IMR-90 (cell line): ENCODE measurements around the gene TECPR2. TPM values are rescaled to one million over a fixed set of nuclear protein-coding genes. Genes with fewer than 3 reads are reported as not detected.

Experiments used
- ATAC-seq: fragments of 200-7000 bp; cut with Tn5 transposase; 2 replicates; pipeline ENCODE4 v1.9.1; 2020; ENCODE audit warnings: low read depth, mild to moderate bottlenecking, moderate library complexity
- BruUV-seq: library from RNA; stranded (reverse); fragments of 400-500 nt; replicated peaks from 2 replicates; lab custom pipeline; 2021; lab: Mats Ljungman, UMichigan
- CTCF ChIA-PET: fragments of 300-600 bp; formaldehyde crosslinking; extraction: SDS; loops from one replicate; lab custom pipeline; 2021; ENCODE audit warnings: antibody characterized with exemption; lab: Yijun Ruan, JAX
- POLR2A ChIA-PET: fragments of 300-600 bp; sonication (Branson Sonifier 250); formaldehyde crosslinking; loops from one replicate; lab custom pipeline; 2022; ENCODE audit warnings: antibody characterized with exemption; ENCODE audit not compliant: unreplicated experiment; lab: Charles Lee
- DNase-seq: peaks from one replicate; pipeline ENCODE4 v3.0.0; 2013
- H2AFZ ChIP-seq: replicated peaks from 2 replicates; pipeline ENCODE3; 2013; ENCODE audit warnings: low read length, mild to moderate bottlenecking; ENCODE audit not compliant: poor library complexity
- H2AK5ac ChIP-seq: 2 replicates; pipeline ENCODE4 v1.6.1; 2013; ENCODE audit warnings: low read depth, low read length, inconsistent platforms
- H2AK9ac ChIP-seq: replicated peaks from 2 replicates; pipeline ENCODE3; 2013; ENCODE audit warnings: mild to moderate bottlenecking, low read depth, low read length, moderate library complexity; ENCODE audit not compliant: poor library complexity
- H2BK120ac ChIP-seq: 2 replicates; pipeline ENCODE4 v1.6.1; 2013; ENCODE audit warnings: low read depth, low read length, inconsistent platforms
- H2BK15ac ChIP-seq: 3 replicates; pipeline ENCODE4 v1.6.1; 2013; ENCODE audit warnings: low read depth, low read length, inconsistent platforms
- H2BK20ac ChIP-seq: 2 replicates; pipeline ENCODE4 v1.6.1; 2013; ENCODE audit warnings: low read depth, mild to moderate bottlenecking, inconsistent platforms, low read length, moderate library complexity
- H2BK5ac ChIP-seq: 2 replicates; pipeline ENCODE4 v1.6.1; 2013; ENCODE audit warnings: mild to moderate bottlenecking, low read depth, low read length, inconsistent platforms; ENCODE audit not compliant: poor library complexity, severe bottlenecking
- H3K14ac ChIP-seq: replicated peaks from 2 replicates; pipeline ENCODE4 v1.6.1; 2013; ENCODE audit warnings: low read depth, low read length, inconsistent platforms
- H3K18ac ChIP-seq: 2 replicates; pipeline ENCODE4 v1.6.1; 2013; ENCODE audit warnings: low read depth, low read length, control low read depth
- H3K23ac ChIP-seq: 2 replicates; pipeline ENCODE4 v1.6.1; 2013; ENCODE audit warnings: low read depth, low read length, inconsistent platforms
- H3K27ac ChIP-seq: 2 replicates; pipeline ENCODE4 v1.5.1; 2013; ENCODE audit warnings: mild to moderate bottlenecking, control low read depth, low read length; ENCODE audit not compliant: insufficient read depth
- H3K27me3 ChIP-seq: 2 replicates; pipeline ENCODE4 v1.6.1; 2013; ENCODE audit warnings: low read length; ENCODE audit not compliant: control insufficient read depth, insufficient read depth
- H3K36me3 ChIP-seq: 2 replicates; pipeline ENCODE4 v1.6.1; 2013; ENCODE audit warnings: low read length, mixed read lengths; ENCODE audit not compliant: control insufficient read depth, insufficient read depth
- H3K4ac ChIP-seq: 2 replicates; pipeline ENCODE4 v1.6.1; 2013; ENCODE audit warnings: low read depth, low read length, inconsistent platforms
- H3K4me1 ChIP-seq: 2 replicates; pipeline ENCODE4 v1.6.1; 2013; ENCODE audit warnings: low read length, mixed read lengths; ENCODE audit not compliant: control insufficient read depth, insufficient read depth
- H3K4me2 ChIP-seq: 2 replicates; pipeline ENCODE4 v1.6.1; 2013; ENCODE audit warnings: low read depth, mild to moderate bottlenecking, control low read depth, low read length, moderate library complexity
- H3K4me3 ChIP-seq: 2 replicates; pipeline ENCODE4 v1.5.1; 2013; ENCODE audit warnings: low read depth, mild to moderate bottlenecking, control low read depth, low read length, moderate library complexity; ENCODE audit not compliant: insufficient read depth
- H3K56ac ChIP-seq: 2 replicates; pipeline ENCODE4 v1.6.1; 2013; ENCODE audit warnings: low read length, inconsistent platforms; ENCODE audit not compliant: insufficient read depth; ENCODE audit errors: extremely low read depth
- H3K79me1 ChIP-seq, 2 experiments: 2 replicates each; pipeline ENCODE4 v1.6.1; 2013; ENCODE audit warnings: low read length in 2 of 2, inconsistent platforms in 1 of 2, low read depth in 1 of 2
- H3K9ac ChIP-seq: 2 replicates; pipeline ENCODE4 v1.6.1; 2013; ENCODE audit warnings: low read depth, low read length, control low read depth
- H3K9me1 ChIP-seq: 2 replicates; pipeline ENCODE4 v1.6.1; 2013; ENCODE audit warnings: low read length, inconsistent platforms; ENCODE audit not compliant: insufficient read depth
- H3K9me3 ChIP-seq: 2 replicates; pipeline ENCODE4 v1.6.1; 2013; ENCODE audit warnings: low read length; ENCODE audit not compliant: control insufficient read depth, insufficient read depth
- H4K20me1 ChIP-seq: 2 replicates; pipeline ENCODE4 v1.6.1; 2013; ENCODE audit warnings: low read length, inconsistent platforms; ENCODE audit not compliant: insufficient read depth
- H4K5ac ChIP-seq: 2 replicates; pipeline ENCODE4 v1.6.1; 2013; ENCODE audit warnings: mild to moderate bottlenecking, low read depth, low read length, control low read depth
- H4K8ac ChIP-seq, 2 experiments: 2 replicates each; pipeline ENCODE4 v1.6.1; 2013; ENCODE audit warnings: low read depth in 2 of 2, low read length in 2 of 2, control low read depth in 1 of 2, inconsistent platforms in 1 of 2
- H4K91ac ChIP-seq: 2 replicates; pipeline ENCODE4 v1.6.1; 2013; ENCODE audit warnings: low read depth, low read length, inconsistent platforms; ENCODE audit not compliant: insufficient read depth
- BHLHE40 ChIP-seq: fragments of 150-350 bp; IDR thresholded peaks from 2 replicates; pipeline ENCODE4 v1.6.1; 2016; ENCODE audit warnings: mild to moderate bottlenecking, low read depth, low read length
- CEBPB ChIP-seq: IDR thresholded peaks from 2 replicates; pipeline ENCODE4 v1.6.1; 2012; ENCODE audit warnings: low read depth, low read length, improper control_type of control experiment
- CHD1 ChIP-seq: IDR thresholded peaks from 2 replicates; pipeline ENCODE4 v1.6.1; 2012; ENCODE audit warnings: low read depth, low read length, improper control_type of control experiment
- ELK1 ChIP-seq: fragments of 150-350 bp; IDR thresholded peaks from 2 replicates; pipeline ENCODE4 v1.6.1; 2016; ENCODE audit warnings: low read depth, mild to moderate bottlenecking, low read length, moderate library complexity, borderline replicate concordance
- FOS ChIP-seq: fragments of 150-350 bp; IDR thresholded peaks from 2 replicates; pipeline ENCODE4 v1.6.1; 2016; ENCODE audit warnings: low read depth, low read length
- MAFK ChIP-seq: IDR thresholded peaks from 2 replicates; pipeline ENCODE4 v1.6.1; 2012; ENCODE audit warnings: low read depth, low read length, improper control_type of control experiment
- MAZ ChIP-seq: IDR thresholded peaks from 2 replicates; pipeline ENCODE4 v1.6.1; 2012; ENCODE audit warnings: low read depth, mild to moderate bottlenecking, low read length, improper control_type of control experiment, moderate library complexity, borderline replicate concordance
- MXI1 ChIP-seq: IDR thresholded peaks from 2 replicates; pipeline ENCODE4 v1.6.1; 2012; ENCODE audit warnings: low read depth, mild to moderate bottlenecking, low read length, moderate library complexity, borderline replicate concordance
- NFE2L2 ChIP-seq: fragments of 150-350 bp; IDR thresholded peaks from 2 replicates; pipeline ENCODE4 v1.6.1; 2016; ENCODE audit warnings: low read depth, mild to moderate bottlenecking, low read length
- POLR2A ChIP-seq: IDR thresholded peaks from 2 replicates; pipeline ENCODE4 v1.6.1; 2012; ENCODE audit warnings: mild to moderate bottlenecking, low read depth, low read length
- RAD21 ChIP-seq: IDR thresholded peaks from 2 replicates; pipeline ENCODE4 v1.6.1; 2012; ENCODE audit warnings: low read length, improper control_type of control experiment
- RCOR1 ChIP-seq: IDR thresholded peaks from 2 replicates; pipeline ENCODE4 v1.6.1; 2012; ENCODE audit warnings: mild to moderate bottlenecking, low read length, improper control_type of control experiment; ENCODE audit not compliant: insufficient replicate concordance
- RFX5 ChIP-seq: IDR thresholded peaks from 2 replicates; pipeline ENCODE4 v1.8.0; 2012; ENCODE audit warnings: low read depth, mild to moderate bottlenecking, low read length, moderate library complexity
- SMC3 ChIP-seq: fragments of 150-350 bp; IDR thresholded peaks from 2 replicates; pipeline ENCODE4 v1.6.1; 2016; ENCODE audit warnings: low read depth, mild to moderate bottlenecking, antibody characterized with exemption, low read length, moderate library complexity
- WGBS, 2 experiments: methylation state at CpG; one replicate each; pipeline versions ENCODE4 v1.1.5 to v1.1.7; 2013; ENCODE audit warnings: missing lambda C conversion rate in 2 of 2; ENCODE audit not compliant: insufficient read length in 1 of 2; ENCODE audit errors: extremely low coverage in 2 of 2; 5-methylcytosine and 5-hydroxymethylcytosine counted together
- dilution Hi-C: fragments of 300-500 bp; cut with HindIII; formaldehyde crosslinking; loops from one replicate; pipeline ENCODE4 v1.14.3; 2018; ENCODE audit warnings: low sequenced_read_pairs; ENCODE audit not compliant: unreplicated experiment
- in situ Hi-C: fragments of 300-500 bp; cut with MboI; formaldehyde crosslinking; loops from 3 replicates; pipeline ENCODE4 v1.14.3; 2019; ENCODE audit warnings: low sequenced_read_pairs, inconsistent platforms, mixed read lengths
- intact Hi-C: fragments of 100-400 bp; cut with micrococcal nuclease; formaldehyde crosslinking; loops from 2 replicates; pipeline ENCODE4 v1.10.0; 2022
- polyA plus RNA-seq, 3 experiments: library from polyadenylated mRNA; depleted of rRNA; stranded (reverse); fragments of >200 nt; gene quantifications; 2 replicates each; pipeline ENCODE4 v1.2.3, GENCODE V29; 2012; ENCODE audit warnings: low replicate concordance in 1 of 3
- total RNA-seq: library from RNA; depleted of rRNA; stranded (reverse); fragments of >200 nt; gene quantifications from 2 replicates; pipeline ENCODE4 v1.2.3, GENCODE V29; 2012
- TF ChIP-seq, protein P1 (sequence below): conservative IDR thresholded peaks from 2 replicates; pipeline ENCODE4 v1.5.1; 2012; ENCODE audit warnings: mild to moderate bottlenecking, low read depth, low read length, improper control_type of control experiment
- TF ChIP-seq, protein P2 (sequence below): fragments of 150-350 bp; IDR thresholded peaks from 2 replicates; pipeline ENCODE4 v1.6.1; 2017; ENCODE audit warnings: mild to moderate bottlenecking, antibody characterized with exemption, low read length, low read depth

The TECPR2 gene
- total and polyA plus RNA-seq, 2 of the 4 experiments (the other 2 are of a cell fraction), result 9.5 to 11.7 TPM

DNA sequence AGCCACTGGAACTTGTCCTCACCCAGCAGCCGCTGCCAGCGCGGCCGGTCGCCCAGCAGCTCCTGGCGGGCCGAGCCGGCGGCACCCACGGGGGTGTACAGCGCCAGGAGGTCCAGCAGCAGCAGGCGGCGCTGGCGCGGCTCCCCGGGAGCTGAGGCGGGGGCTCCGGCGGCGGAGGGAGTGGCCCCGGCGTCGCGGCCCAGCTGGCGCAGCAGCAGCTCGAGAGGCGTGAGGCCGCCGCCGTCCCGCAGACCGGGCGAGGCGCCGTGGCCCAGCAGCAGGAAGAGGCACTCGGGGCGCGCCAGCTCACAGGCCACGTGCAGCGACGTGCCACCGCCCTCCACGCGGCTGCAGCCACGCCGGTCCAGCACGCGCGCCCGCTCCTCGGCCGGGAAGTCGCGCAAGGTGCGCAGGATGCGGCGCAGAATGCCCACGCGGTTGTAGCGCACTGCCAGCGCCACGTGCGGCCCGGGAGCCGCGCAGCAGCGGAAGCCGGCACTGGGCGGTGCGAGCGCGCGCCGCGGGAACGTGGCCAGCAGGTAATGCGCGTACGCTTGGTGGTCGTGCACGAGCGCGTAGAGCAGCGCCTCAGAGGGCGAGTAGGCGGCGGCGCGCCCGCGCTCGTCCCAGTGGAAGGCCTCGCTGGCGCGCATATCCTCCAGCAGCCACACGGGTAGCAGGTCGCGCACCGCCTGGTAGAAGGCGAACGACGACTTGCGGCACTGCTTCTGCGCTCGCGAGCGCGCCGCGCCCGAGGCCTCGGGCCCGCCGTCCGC, 144.5 kb downstream of the TECPR2 start:
- H2BK15ac ChIP-seq, result no peak overlapping the region
- H4K91ac ChIP-seq, result no peak overlapping the region
- H3K18ac ChIP-seq, result no peak overlapping the region
- H3K4me3 ChIP-seq, result no peak overlapping the region
- H2AFZ ChIP-seq, result no peak overlapping the region
- H2BK5ac ChIP-seq, result no peak overlapping the region
- no peaks in the 10 kb centered on the region for H3K27me3 ChIP-seq
- no peak overlapping the region for H3K4ac ChIP-seq
- ChIA-PET POLR2A (no interaction called here), CTCF (no interaction called here)
- H3K27ac ChIP-seq, result no peak overlapping the region
- BruUV-seq, result no TSS peak
- H3K79me1 ChIP-seq, result peaks cover 11 to 12% of the 10 kb centered on the region in 2 experiments
- H3K4me2 ChIP-seq, result no peak overlapping the region
- H3K9me3 ChIP-seq, result no peaks in the 10 kb centered on the region
- H3K23ac ChIP-seq, result no peak overlapping the region
- H4K5ac ChIP-seq, result no peak overlapping the region
- 87% methylated on average over 83 of the region's 115 CpGs; no CpG with 5 or more reads in 1 of the 2 experiments for WGBS, 2 experiments
- H2BK120ac ChIP-seq, result no peak overlapping the region
- no peak overlapping the region for H3K14ac ChIP-seq
- no peak overlapping the region for H3K9ac ChIP-seq
- H3K56ac ChIP-seq, result no peak overlapping the region
- H3K36me3 ChIP-seq, result peaks cover 12% of the 10 kb centered on the region
- H4K8ac ChIP-seq, result no peak overlapping the region
- no peak for TF ChIP-seq CHD1
- no peak for TF ChIP-seq BHLHE40
- no peak for TF ChIP-seq RAD21
- TF ChIP-seq NFE2L2, result no peak
- no peak for TF ChIP-seq ELK1
- TF ChIP-seq MXI1, result no peak
- no peak for TF ChIP-seq RCOR1
- TF ChIP-seq CEBPB, result no peak
- TF ChIP-seq, protein P1, sequence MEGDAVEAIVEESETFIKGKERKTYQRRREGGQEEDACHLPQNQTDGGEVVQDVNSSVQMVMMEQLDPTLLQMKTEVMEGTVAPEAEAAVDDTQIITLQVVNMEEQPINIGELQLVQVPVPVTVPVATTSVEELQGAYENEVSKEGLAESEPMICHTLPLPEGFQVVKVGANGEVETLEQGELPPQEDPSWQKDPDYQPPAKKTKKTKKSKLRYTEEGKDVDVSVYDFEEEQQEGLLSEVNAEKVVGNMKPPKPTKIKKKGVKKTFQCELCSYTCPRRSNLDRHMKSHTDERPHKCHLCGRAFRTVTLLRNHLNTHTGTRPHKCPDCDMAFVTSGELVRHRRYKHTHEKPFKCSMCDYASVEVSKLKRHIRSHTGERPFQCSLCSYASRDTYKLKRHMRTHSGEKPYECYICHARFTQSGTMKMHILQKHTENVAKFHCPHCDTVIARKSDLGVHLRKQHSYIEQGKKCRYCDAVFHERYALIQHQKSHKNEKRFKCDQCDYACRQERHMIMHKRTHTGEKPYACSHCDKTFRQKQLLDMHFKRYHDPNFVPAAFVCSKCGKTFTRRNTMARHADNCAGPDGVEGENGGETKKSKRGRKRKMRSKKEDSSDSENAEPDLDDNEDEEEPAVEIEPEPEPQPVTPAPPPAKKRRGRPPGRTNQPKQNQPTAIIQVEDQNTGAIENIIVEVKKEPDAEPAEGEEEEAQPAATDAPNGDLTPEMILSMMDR, result no peak
- TF ChIP-seq SMC3, result no peak
- TF ChIP-seq POLR2A, result no peak
- TF ChIP-seq MAFK, result no peak
- no peak for TF ChIP-seq MAZ
- TF ChIP-seq, protein P2, sequence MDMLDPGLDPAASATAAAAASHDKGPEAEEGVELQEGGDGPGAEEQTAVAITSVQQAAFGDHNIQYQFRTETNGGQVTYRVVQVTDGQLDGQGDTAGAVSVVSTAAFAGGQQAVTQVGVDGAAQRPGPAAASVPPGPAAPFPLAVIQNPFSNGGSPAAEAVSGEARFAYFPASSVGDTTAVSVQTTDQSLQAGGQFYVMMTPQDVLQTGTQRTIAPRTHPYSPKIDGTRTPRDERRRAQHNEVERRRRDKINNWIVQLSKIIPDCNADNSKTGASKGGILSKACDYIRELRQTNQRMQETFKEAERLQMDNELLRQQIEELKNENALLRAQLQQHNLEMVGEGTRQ, result no peak
- no peak for TF ChIP-seq RFX5
- TF ChIP-seq FOS, result no peak
- no peaks in the 10 kb centered on the region for H4K20me1 ChIP-seq
- dilution Hi-C loops, result no loop called here
- in situ Hi-C loops, result no loop called here
- H2BK20ac ChIP-seq, result no peak overlapping the region
- peaks cover 6% of the 10 kb centered on the region; the same call in 1 of the 2 replicates for H3K9me1 ChIP-seq
- ATAC-seq, result no peak
- no peak overlapping the region for H2AK9ac ChIP-seq
- intact Hi-C loops, result no loop called here
- peaks cover 8% of the 10 kb centered on the region for H3K4me1 ChIP-seq
- no peak for DNase-seq
- H2AK5ac ChIP-seq, result no peak overlapping the region
